HG03521 (cell line): Measurements from ENCODE around the gene CCDC18.
"Not testable (repeated sequence)": the region's sequence is repeated elsewhere in the genome, so short reads cannot be mapped to it uniquely, and the experiment has no call there.

Experiments
- ATAC-seq: cut with Tn5 transposase; IDR thresholded peaks from one replicate; pipeline ENCODE4 v1.9.1; 2021; ENCODE audit warnings: mild to moderate bottlenecking, moderate library complexity; ENCODE audit not compliant: unreplicated experiment

Gene CCDC18, protein sequence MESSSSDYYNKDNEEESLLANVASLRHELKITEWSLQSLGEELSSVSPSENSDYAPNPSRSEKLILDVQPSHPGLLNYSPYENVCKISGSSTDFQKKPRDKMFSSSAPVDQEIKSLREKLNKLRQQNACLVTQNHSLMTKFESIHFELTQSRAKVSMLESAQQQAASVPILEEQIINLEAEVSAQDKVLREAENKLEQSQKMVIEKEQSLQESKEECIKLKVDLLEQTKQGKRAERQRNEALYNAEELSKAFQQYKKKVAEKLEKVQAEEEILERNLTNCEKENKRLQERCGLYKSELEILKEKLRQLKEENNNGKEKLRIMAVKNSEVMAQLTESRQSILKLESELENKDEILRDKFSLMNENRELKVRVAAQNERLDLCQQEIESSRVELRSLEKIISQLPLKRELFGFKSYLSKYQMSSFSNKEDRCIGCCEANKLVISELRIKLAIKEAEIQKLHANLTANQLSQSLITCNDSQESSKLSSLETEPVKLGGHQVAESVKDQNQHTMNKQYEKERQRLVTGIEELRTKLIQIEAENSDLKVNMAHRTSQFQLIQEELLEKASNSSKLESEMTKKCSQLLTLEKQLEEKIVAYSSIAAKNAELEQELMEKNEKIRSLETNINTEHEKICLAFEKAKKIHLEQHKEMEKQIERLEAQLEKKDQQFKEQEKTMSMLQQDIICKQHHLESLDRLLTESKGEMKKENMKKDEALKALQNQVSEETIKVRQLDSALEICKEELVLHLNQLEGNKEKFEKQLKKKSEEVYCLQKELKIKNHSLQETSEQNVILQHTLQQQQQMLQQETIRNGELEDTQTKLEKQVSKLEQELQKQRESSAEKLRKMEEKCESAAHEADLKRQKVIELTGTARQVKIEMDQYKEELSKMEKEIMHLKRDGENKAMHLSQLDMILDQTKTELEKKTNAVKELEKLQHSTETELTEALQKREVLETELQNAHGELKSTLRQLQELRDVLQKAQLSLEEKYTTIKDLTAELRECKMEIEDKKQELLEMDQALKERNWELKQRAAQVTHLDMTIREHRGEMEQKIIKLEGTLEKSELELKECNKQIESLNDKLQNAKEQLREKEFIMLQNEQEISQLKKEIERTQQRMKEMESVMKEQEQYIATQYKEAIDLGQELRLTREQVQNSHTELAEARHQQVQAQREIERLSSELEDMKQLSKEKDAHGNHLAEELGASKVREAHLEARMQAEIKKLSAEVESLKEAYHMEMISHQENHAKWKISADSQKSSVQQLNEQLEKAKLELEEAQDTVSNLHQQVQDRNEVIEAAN (N-terminal part only)

DNA sequence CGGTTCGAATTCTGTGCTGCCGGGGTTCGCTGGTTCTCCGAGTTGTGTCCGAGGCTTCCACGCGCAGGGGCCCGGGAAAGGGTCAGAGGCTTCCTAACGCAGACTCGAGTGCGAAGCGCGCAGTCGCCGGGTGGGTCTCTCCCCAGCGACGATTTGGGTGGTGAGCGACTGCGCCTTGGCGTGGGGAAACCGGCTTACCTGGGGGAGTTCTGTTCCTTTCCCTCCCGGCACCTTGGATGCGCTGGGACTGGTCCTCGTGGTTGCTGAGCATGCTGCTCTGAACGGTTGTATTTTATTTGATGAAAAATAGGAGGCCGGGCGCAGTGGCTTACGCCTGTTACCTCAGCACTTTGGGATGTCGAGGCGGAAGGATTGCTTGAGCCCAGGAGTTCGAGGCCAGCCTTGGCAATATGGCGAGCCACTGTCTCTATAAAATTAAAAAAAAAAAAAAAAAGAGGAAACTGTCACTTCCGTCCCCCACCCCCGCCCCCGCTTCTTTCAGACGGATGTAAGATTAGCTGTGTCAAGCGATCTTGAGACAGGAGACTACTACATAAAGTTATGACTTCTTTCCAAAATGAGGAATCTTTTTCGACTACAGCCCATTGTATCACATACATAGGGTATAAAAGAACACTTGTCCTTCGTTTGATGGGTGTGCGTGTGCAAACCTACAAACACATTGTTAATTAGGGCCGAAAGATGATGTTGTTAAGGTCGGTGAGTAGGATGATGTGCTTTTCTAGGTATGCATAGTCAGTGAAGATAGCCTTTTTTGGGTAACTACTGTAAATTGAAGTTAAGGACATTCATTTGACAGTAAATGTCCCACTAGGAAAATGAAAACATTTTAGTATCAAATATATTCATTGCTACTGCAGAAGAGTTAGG is at the start of gene CCDC18:
Gene CCDC18, plus strand, starts transcription at position 2 of the 891 bp plus-strand sequence. CDS start 2,638 bp downstream, outside the sequence.
- peak; percentile 3 for ATAC-seq

DNA sequence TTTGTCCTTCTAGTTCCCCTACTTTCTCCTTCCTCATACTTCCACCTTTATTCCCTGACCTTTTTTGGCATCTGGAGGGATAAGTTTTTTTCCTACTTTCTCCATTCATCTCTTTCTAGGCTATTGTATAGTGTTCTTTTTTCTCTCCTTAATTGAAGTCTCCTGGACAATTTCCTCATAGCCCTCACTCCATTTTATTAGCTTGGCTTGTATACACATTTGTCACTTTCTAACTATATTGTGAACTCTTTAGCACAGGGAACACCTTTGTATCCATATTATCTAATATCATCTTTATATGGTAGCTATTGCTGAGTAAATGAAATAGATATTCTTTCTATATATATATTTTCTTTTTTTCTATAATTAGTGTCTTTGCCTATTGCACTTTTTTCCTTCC is 47.9 kb upstream of the CCDC18 start:
- ATAC-seq, result no peak

DNA sequence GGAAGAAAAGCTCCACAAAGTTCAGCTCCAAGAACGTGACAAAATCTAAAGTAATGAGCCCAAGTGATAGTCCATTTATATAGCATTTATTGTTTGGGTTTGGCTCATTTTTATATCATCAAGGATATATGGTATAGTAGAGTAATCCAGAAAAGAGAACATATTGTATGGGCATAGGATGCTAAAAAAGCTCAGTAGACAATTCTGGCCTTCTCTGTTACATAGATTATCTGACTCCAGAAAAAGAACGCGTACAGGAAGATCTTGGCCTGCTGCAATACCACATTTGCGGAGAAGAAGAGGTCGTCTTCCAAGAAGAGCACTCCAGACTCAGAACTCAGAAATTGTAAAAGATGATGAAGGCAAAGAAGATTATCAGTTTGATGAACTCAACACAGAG is 44.1 kb upstream of the CCDC18 start:
- no peak for ATAC-seq

DNA sequence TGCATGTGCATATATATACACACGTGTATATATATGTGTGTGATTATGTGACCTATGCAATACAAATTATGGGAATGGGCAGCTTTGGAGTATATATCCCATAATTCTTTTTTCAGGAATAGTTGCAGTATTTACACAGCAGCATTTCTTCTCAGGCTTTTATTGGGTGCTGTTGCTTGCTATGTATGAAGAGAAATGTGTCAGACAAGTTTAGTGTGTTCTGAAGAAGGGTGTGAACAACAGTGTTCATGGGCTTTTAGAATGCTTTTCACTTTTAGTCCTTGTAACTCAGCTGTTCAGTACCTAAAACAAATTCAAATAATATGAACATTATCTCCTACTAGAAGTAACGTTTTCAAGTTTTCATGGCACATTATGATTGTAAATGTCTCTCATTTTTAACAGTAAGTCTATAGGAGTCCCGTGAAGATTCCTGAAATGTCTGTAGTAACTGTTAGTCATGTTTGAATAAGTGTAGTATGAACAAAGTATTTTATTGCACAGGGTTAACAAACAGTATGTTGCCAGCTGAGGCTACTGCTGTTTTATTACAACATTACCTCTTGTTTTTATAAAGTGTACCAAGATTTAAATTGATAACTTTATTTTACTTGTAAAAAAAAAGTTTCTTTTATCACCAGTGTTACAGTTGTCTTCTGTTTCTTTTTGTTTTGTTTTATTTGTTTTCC is 42.8 kb upstream of the CCDC18 start:
- no peak for ATAC-seq

DNA sequence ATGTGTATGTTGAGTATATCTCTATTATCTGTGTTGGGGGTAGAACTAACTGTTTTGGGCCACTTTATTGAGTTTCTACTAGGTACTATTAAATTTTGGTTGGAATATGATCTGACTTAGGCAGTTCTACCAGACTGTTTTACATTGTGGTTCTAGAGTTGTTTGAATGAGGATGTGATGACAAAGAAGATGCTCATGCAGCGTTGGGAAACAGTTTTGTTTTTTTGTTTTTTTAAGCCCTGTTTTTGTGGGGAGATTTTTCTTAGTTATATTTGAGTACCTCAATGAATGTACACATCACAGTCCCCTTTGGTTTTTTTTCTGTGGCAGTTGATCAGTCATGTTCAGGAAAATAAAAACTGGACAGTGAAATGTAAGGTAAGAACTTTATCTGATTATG is 40.4 kb upstream of the CCDC18 start:
- no peak for ATAC-seq

DNA sequence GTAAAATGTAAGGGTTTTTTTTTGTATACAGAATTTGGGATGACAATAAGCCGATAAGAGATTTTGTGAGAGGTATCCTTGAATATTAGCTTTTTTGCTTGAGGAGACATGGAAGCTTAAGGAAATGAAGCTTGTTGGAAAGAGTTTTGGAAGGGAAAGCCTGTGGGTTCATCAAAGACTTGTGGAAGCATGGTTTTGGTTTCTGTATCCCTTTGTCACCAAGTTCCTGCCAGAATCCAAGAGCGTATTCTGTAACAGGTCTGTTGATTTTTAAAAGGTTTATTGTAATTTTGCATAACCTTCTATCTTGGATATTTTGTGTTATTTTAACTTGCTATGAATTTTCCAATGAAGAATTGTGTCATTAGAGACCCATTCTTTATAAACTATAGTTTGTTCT is 38.4 kb upstream of the CCDC18 start:
- no peak for ATAC-seq

DNA sequence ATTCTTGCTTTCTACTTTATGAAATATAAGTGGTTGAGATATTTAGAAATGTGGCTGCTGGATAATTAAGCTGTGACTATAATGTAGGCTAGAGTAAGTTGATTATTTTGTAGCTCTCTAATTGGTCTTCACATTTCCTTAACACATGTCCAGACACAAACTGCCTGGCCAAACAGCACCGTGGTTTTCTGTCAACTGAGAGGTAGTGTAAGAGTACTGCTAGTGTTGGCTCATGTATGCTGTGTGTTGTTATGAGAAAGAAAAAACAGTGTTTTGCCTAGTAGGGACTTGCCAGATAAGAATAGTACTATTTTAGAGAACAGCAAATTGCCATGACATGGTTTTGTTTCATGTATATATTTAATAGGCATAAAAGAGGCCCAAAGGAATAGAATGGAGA is 37.4 kb upstream of the CCDC18 start:
- ATAC-seq, result no peak

DNA sequence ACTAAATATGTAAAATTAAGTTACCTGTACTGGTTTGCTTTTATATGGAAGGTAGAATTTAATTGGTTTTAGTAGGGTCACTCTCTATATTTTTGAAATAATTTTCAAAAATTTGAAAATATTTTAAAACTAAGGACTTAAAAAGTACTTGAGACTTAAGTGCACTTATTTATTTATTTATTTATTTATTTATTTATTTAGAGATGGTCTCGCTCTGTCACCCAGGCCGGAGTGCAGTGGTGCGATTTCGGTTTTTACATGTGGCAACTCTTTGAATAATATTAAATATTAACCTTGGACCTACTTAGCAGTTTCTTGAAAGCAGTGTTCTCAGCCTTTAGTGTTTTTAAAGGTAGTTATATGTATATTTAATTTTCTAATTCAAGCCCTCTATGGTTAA is 36.8 kb upstream of the CCDC18 start:
- ATAC-seq, result no peak

DNA sequence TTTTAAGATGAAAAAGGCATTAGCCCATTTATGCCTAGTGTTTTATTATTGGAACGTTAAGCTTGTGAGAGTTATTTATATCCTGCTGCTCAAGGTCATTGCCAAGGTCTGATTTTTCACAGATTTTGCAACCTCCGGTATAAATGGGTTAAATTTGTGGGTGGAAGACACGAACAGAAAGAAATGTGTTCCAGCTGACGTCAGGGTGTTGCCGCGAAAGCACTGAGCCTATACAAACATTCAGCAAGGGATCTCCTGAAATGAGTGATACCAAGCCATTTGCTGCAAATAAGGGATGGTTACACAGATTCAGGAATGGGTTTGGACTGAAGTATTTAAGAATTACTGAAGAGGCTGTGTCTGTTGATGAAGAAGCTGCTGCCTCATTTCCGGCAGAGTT is 32.5 kb upstream of the CCDC18 start:
- no peak for ATAC-seq

DNA sequence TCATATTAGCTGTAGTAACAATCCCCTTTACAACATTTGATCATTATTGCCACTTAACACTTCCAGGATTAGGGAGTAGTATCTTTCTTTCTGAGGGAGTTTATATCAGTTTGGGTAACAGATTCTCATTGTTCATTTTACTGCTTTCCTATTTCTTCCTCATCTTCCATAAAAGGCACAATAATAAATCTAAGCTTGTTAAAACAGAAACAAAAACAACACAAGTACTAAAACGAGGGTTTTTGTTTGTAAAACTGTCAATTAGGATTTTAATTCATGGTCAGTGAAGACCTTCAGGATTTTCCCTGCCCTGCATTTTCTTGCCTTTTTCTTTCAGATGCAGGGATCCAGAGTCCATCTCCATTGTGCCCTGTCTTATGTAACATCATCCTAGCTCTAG is 29.8 kb upstream of the CCDC18 start:
- no peak for ATAC-seq

DNA sequence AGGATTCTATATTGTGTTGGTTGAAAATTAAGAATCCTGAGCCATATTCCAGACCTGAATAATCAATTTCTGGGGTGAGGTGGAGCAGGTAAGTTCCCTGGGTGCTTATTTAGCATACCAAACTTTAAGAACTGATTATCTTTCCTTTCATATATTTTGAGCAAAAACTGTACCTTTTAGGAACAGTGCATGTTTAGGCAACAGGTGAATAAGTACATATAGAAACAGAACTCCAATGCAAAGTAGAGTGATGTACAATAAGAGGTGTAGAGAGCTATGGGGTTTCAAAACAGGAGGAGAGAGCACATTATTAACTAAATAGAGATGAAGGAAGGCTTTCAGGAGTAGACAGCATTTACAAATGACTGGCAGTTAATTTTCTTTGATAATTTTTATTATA is 29.1 kb upstream of the CCDC18 start:
- no peak for ATAC-seq

DNA sequence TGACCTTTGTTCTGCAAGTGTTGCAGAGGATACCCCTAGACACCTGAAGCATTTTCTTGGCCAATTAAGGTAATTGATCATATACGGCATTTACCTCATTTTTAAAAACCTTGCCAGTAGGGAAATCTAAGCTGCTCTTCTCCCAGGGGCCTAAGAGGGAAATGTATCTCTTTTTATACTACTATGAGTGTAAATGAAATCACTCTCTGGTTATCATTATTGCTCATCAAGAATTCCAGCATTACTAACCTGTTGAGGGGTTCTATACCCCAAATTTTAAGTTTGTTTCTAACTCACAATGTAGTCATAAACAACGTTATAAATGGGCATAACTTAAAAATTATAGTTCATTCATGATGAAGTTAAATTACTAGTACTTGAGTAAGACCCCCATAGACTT is 27.7 kb upstream of the CCDC18 start:
- ATAC-seq, result no peak

DNA sequence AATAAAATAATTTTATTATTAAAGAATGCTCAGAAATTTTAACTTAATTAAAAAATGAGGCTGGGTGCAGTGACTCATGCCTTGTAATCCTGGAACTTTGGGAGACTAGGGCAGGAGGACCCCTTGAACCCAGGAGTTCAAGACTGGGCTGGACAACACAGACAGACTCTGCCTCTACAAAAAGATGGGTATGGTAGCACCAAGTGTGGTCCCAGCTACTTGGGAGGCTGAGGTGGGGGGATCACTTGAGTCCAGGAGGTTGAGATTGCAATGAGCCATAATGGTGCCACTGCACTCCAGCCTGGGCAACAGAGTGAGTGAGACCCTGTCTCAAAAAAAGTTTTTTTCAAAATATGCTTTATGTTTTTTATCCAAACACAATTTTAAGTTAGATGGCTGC is 25.6 kb upstream of the CCDC18 start:
- no peak for ATAC-seq

DNA sequence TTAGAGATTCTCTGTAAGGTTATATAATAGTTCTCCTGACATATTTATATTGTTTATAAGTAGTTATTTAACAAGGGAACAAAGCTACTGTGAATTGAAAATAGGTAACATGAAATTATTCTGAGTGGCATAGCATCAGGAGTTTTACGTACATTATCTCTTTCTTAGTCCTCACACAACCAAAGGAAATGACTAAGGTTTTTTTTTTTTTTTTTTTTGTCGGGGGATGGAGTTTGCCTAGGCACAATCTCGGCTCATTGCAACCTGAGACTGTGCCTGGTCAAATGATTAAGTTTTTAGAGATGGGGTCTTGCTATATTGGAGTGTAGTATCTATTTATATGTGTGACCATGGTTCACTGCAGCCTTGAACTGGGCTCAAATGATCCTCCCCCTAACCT is 25.2 kb upstream of the CCDC18 start:
- ATAC-seq, result no peak

DNA sequence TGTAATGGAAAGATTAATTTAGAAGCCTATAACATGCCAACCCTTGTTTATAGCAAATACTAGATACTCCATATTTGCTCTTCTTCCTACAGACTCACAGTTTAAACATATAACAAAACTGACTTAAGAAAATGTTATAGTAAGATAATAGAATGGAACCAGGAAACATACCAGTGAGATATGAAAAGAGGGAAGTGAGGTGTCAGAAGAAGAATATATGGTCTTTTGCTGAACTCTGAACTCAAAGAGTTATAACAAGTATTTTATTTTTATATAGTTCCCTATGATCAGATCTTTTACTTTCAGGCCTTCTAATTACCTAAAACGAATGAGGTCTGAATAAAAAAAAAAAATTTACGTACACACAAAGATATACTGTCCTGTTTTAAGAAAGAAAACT is 21.2 kb upstream of the CCDC18 start:
- no peak for ATAC-seq

DNA sequence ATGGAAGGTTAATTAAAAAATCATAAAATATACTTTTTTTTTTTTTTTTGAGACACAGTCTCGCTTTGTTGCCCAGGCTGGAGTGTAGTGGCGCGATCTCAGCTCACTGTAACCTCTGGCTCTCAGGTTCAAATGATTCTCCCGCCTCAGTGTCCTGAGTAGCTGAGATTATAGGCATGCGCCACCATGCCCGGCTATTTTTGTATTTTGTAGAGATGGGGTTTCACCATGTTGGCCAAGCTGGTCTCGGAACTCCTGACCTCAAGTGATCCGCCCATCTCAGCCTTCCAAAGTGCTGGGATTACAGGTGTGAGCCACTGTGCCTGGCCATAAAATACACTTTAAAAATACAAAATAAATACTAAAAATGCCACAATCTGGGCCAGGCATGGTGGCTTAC is 17.2 kb upstream of the CCDC18 start:
- ATAC-seq, result not testable (repeated sequence)

DNA sequence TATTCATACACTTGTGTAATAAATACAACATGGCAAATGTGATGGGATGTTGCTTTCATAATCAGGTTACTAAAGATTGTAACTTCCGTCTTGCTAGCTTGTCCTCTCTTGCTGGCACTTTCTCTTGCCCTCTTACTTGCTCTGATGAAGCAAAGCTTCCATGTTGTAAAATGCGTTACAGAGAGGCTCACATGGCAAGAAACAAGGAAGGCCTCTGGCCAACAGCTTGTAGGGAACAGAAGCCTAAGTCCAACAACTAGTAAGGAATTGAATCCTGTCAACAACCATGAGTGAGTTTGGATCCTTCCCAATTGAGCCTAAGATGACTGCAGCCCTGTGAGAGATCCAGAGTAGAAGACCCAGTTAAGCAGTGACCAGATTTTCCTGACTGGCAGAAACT is 15.7 kb upstream of the CCDC18 start:
- no peak for ATAC-seq

DNA sequence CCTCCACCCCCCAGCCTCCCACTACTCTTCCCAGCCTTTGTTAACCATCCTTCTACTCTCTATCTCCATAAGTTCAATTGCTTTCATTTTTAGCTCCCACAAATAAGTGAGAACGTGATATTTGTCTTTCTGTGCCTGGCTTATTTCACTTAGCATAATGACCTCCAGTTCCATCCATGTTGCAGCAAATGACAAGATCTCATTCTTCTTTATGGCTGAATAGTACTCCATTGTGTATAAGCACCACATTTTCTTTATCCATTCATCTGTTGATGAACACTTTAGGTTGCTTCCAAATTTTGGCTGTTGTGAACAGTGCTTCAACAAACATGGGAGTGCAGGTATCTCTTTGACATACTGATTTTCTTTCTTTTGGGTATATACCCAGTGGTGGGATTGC is 14.6 kb upstream of the CCDC18 start:
- ATAC-seq, result not testable (repeated sequence)

DNA sequence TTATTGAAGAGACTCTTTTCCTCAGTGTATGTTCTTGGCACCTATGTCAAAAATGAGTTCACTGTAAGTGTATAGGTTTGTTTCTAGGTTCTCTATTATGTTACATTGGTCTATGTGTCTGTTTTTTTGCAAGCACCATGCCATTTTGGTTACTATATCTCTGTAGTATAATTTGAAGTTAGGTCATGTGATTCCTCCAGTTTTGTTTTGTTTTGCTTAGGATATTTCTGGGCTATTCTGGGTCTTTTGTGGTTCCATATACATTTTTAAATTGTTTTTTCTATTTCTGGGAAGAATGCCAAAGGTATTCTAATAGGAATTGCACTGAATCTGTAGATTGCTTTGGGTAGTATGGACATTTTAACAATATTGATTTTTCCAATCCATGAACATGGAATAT is 13.5 kb upstream of the CCDC18 start:
- no peak for ATAC-seq
